ENCODE data around the gene NFKBIE.
A peak's percentile ranks its signal among the peaks of the same experiment; 100 is the strongest.

NFKBIE gene

GRCh38 chr6:44257025-44257752 is 8.2 kb downstream of the NFKBIE start, which contains the start of gene SLC35B2:
Gene SLC35B2, minus strand, starts transcription at chr6:44257528. Its CDS starts 118 bp downstream, at chr6:44257410.
- DNase-seq = peak; percentile 79

- DNase-seq = no peak
Observed at GRCh38 chr6:44256775-44257024, 8.7 kb downstream of the NFKBIE start.

- DNase-seq = no peak
Observed at GRCh38 chr6:44255871-44256774, 9.2 kb downstream of the NFKBIE start.

GRCh38 chr6:44255105-44255808 is 10.1 kb downstream of the NFKBIE start:
- DNase-seq = no peak

GRCh38 chr6:44254191-44255104 is 10.9 kb downstream of the NFKBIE start:
- peak; percentile 20 for DNase-seq

- DNase-seq = peak; percentile 21
Observed at GRCh38 chr6:44253307-44254101, 11.8 kb downstream of the NFKBIE start.

GRCh38 chr6:44251576-44252524 is 13.5 kb downstream of the NFKBIE start:
- no peak for DNase-seq

GRCh38 chr6:44250718-44251123 is 14.6 kb downstream of the NFKBIE start:
- DNase-seq = no peak

- no peak for DNase-seq
Observed at GRCh38 chr6:44250067-44250717, 15.2 kb downstream of the NFKBIE start.

- DNase-seq = no peak
Observed at GRCh38 chr6:44249082-44249748, 16.1 kb downstream of the NFKBIE start.

- no peak for DNase-seq
Observed at GRCh38 chr6:44248579-44248978, 16.8 kb downstream of the NFKBIE start.

- DNase-seq = peak; percentile 64
Observed at GRCh38 chr6:44247338-44248302, 17.7 kb downstream of the NFKBIE start.

GRCh38 chr6:44246663-44247337 is 18.6 kb downstream of the NFKBIE start, which contains the start of gene HSP90AB1:
Gene HSP90AB1, plus strand, starts transcription at chr6:44247101. Its CDS starts 1,529 bp downstream, at chr6:44248630.
- peak; percentile 94 for DNase-seq

- peak; percentile 76 for DNase-seq
Observed at GRCh38 chr6:44245912-44246662, 19.3 kb downstream of the NFKBIE start.

GRCh38 chr6:44245391-44245911 is 19.9 kb downstream of the NFKBIE start:
- no peak for DNase-seq

- no peak for DNase-seq
Observed at GRCh38 chr6:44243345-44243744, 22.0 kb downstream of the NFKBIE start.
